PC-3 (cell line): Measurements from ENCODE around the gene TBC1D25.

Experiments used
- EZH2 ChIP-seq: fragments of 300-600 bp; sonication (generic); IDR thresholded peaks from one replicate; pipeline ENCODE4 v1.6.1; 2017; ENCODE audit warnings: antibody characterized with exemption, mild to moderate bottlenecking, low read length; ENCODE audit not compliant: unreplicated experiment
- TF ChIP-seq, protein P1 (sequence below): fragments of 300-600 bp; sonication (generic); conservative IDR thresholded peaks from 2 replicates; pipeline ENCODE4 v1.5.1; 2017; ENCODE audit warnings: antibody characterized with exemption, low read depth, mild to moderate bottlenecking, low read length

DNA sequence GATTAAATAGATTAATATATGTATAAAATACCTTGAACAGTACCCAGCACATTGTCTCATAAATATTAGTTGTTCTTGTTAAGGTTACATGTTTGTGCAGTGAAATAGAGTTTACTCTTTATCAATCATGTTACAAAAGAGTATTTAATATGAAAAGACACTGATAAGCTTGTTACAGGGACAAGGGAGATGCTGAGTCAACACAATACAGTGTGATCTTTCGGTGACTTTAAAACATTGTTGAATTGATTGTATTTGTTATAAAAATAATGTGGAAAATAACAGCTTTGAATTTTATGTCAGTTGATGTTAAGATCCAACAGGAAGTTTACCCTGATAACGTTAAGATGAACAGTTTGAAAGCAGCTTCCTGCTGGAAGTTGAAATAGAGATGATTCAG is 56.4 kb downstream of the TBC1D25 start:
- TF ChIP-seq, protein P1, sequence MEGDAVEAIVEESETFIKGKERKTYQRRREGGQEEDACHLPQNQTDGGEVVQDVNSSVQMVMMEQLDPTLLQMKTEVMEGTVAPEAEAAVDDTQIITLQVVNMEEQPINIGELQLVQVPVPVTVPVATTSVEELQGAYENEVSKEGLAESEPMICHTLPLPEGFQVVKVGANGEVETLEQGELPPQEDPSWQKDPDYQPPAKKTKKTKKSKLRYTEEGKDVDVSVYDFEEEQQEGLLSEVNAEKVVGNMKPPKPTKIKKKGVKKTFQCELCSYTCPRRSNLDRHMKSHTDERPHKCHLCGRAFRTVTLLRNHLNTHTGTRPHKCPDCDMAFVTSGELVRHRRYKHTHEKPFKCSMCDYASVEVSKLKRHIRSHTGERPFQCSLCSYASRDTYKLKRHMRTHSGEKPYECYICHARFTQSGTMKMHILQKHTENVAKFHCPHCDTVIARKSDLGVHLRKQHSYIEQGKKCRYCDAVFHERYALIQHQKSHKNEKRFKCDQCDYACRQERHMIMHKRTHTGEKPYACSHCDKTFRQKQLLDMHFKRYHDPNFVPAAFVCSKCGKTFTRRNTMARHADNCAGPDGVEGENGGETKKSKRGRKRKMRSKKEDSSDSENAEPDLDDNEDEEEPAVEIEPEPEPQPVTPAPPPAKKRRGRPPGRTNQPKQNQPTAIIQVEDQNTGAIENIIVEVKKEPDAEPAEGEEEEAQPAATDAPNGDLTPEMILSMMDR = no peak
- TF ChIP-seq EZH2 = no peak
